Hematopoietic multipotent progenitor cell treated with erythropoietin and hydrocortisone succinate and interleukin-3 and kit ligand, for 4 days (in vitro differentiated cells): ENCODE results near the gene TGFBR3L.
"Not testable (repeated sequence)": the region's sequence is repeated elsewhere in the genome, so short reads cannot be mapped to it uniquely, and the experiment has no call there.

Experiments
- DNase-seq: peaks from one replicate; pipeline ENCODE4 v3.0.0-alpha.2; 2015

Gene TGFBR3L

DNA sequence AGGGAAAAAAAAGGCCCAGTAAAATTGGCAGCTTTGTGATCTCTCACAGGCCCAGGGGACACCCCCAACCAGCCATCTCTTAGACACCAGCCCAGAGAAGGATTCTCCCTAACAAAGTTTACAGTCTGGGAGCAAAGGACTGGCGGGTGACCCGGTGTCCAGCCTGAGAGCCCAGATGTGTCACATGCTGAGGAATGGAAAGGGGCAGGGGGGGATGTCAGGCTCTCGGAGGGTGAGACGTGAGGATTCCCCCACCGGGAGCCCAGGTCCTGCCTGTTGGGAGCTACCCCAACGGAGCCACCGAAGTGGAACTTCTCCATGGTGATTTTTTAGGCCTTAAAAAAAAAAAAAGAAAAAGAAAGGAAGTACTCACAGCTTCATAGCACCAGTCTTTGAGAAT lies 16.1 kb downstream of the TGFBR3L start:
- DNase-seq = no peak

GRCh38 chr19:7931221-7932061 lies 16.8 kb downstream of the TGFBR3L start:
- DNase-seq = no peak

- no peak for DNase-seq
Observed at GRCh38 chr19:7932276-7932929, 17.8 kb downstream of the TGFBR3L start.

DNA sequence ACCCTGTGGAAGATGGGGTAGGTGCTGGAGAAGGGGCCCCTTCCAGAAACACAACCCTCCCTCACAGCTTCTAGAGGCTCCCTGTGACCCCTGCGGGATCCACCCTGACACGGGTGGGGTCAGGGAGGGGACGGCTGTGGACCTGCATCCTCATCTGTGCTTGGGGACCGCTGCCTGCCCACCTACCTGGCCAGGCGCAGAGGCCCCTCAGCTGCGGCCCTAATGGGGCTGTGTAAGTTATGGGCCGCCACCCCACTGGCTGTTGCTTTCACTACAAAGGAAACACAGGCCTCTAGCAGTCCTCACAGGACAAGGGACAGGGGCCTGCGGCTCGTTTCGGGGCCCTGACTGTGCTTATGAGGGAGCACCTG lies 18.3 kb downstream of the TGFBR3L start:
- no peak for DNase-seq

- no peak for DNase-seq
Observed at GRCh38 chr19:7933411-7933810, 18.8 kb downstream of the TGFBR3L start.

- no peak for DNase-seq
Observed at GRCh38 chr19:7933828-7934725, 19.4 kb downstream of the TGFBR3L start.

DNA sequence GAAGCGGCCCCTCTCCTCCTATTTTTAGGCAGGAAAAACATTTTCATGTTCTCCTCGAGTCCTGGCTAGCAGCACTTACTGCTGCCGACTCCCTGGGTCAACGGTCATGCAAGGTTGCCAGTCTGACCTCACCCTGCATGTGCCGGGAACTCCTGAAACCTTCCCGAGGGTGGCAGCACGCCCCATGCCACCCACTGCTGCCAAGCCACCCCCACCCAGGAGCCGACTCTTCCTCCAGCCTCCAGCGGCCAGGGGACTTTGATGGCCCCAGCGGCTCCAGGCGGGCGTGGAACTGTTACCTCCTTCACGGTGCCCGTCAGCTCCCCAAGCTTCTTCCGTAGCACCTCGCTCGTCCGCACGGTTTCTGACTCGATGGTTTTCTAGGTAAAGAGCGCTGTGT lies 20.1 kb downstream of the TGFBR3L start:
- no peak for DNase-seq

DNA sequence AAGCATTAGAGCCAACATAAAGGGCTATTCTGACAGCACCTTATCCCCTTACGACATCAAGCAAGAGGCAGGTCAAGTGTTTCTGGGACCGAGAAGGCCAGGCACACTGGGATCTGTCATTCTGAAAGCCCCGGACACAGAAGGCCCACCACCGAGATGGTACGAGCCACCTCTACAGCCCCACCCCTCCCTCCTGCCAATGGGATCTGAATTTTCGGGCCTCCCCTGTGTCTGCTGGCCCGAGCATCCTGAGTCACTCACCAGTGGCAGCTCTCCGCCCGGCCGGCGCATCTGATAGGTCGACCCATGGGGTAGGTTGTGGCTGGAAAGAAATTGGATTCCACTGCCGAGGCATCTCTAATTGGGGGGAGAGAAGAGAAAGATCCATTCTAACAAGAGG lies 26.2 kb downstream of the TGFBR3L start:
- DNase-seq = no peak

GRCh38 chr19:7941895-7942596 lies 27.4 kb downstream of the TGFBR3L start:
- DNase-seq = no peak

- DNase-seq = peak; percentile 34
Observed at GRCh38 chr19:7942981-7943443, 28.4 kb downstream of the TGFBR3L start.

GRCh38 chr19:7943444-7944176 lies 29.0 kb downstream of the TGFBR3L start, which contains the start of gene TIMM44:
Gene TIMM44 (minus strand): TSS chr19:7943666. CDS start chr19:7943651, 15 bp downstream.
- DNase-seq = peak; percentile 100

- DNase-seq = peak; percentile 95
Observed at GRCh38 chr19:7944177-7944761, 29.6 kb downstream of the TGFBR3L start.

GRCh38 chr19:7947939-7948338 lies 33.3 kb downstream of the TGFBR3L start:
- no peak for DNase-seq

- DNase-seq = peak; percentile 33
Observed at GRCh38 chr19:7953060-7953459, 38.4 kb downstream of the TGFBR3L start.

DNA sequence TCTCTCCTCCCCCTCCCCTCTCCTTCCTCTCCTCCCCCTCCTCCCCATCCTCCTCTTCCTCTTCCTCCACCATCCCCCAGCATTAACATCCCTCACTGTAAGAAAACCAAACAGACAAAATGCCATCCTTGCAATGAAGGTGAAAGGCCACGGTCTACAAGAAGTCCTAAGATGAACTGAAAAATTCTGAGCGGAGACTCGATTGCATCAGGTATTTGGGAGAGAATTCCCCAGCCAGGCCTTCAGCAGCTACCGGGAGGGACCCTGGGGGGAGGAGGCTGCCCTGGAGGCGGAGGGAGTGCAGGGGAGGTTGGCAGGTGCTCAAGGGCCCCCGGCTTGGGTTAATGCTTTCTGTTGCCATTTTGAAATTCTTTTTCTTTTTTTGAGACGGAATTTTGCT lies 38.9 kb downstream of the TGFBR3L start:
- no peak for DNase-seq

- no peak for DNase-seq
Observed at GRCh38 chr19:7955696-7956095, 41.1 kb downstream of the TGFBR3L start.

DNA sequence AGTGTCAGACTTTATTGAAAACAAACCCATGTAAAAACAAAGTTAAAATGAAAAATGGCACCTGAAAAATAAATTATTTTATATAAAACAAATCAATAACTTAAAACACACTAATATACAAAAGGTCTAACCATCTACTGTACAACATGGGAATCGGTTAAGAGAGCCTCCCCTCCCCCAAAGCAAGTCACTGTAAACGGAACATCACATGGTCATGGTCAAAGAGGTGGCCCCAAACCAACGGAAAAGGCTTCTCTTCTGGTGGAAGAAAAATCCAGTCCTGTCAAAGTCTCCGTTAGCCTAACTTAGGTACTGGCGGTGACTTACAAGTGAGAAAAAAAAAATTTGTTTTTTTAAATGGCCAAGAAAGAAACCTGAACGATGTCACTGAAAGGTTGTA lies 44.6 kb downstream of the TGFBR3L start:
- DNase-seq = peak; percentile 74

GRCh38 chr19:7961082-7961481 lies 46.5 kb downstream of the TGFBR3L start:
- not testable (repeated sequence) for DNase-seq

GRCh38 chr19:7961920-7962626 lies 47.4 kb downstream of the TGFBR3L start:
- DNase-seq = no peak

DNA sequence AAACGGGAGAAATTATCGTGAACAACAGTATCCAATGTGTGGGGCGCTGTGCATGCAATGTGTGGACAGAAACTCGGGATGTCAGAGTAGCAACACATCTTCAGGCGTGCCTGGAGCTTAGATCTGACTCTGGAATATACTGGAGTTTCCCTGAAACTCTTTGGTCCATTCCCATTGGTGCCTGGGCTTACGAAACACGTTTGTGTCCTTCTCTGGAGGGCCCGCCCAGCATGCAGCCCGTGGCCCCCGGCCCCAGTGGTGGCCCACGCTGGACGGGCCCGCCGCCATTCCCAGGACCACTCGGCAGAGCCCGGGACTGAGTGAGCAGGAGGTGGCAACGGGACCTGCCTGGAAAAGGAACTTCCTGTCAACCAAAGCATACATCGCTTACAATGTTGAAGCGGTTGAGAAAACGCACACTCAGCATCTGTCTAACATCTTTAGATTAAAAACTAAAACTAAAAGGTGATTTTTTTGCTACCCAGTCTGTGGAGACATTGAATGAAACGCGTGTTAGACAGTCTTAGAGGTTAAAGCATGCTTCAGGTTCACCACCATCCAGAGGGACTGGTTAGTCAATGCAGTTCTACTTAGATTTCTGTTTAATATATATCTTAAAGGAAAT lies 48.1 kb downstream of the TGFBR3L start:
- DNase-seq = no peak
